ENCODE results near the gene LUC7L. TPM values are rescaled to one million over a fixed set of nuclear protein-coding genes. Genes with fewer than 3 reads are reported as not detected.
"Not testable (repeated sequence)": the region's sequence is repeated elsewhere in the genome, so short reads cannot be mapped to it uniquely, and the experiment has no call there.

Gene LUC7L
- total RNA-seq, 1 donor from 2014 or later = 55.5 TPM

GRCh38 chr16:228151-228851, 948 bp downstream of the LUC7L start:
- DNase-seq = peak; percentile 41

DNA sequence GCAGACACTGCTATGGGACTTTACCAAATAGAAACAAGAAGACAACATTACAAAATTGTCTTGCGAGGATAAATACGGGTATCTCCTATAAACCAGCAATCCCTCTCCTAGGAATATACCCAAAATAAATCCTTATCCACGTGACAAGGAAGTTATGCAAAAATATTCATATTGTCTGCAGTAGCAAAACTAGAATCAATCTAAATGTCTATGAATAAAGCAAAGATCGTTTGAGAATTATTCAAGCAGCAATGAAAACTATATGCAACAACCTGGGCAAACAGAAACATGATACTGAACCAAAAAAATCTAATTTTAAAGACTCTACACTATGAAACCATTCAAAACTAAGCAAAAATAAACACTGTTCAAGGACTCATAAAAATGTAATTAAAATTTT, 9.2 kb downstream of the LUC7L start:
- no peak for DNase-seq

- no peak for DNase-seq
Observed at GRCh38 chr16:212999-213398, 16.2 kb downstream of the LUC7L start.

GRCh38 chr16:211631-212180, 17.5 kb downstream of the LUC7L start:
- DNase-seq = not testable (repeated sequence)

DNA sequence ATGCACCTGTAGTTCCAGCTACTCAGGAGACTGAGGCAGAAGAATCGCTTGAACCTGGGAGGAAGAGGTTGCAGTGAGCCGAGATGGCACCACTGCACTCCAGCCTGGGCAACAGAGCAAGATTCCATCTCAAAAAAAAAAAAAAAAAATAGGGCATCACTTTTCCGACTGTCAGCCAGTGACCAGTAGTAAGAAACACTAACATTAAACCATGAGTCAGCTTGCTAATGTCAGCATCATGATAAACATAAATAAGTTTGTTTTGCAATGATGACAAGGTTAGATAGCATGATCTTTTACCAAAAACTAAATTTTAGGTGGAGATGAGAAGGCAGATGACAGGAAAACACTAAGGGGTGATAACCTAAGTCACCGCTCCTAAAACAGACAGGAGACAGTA, 19.9 kb downstream of the LUC7L start:
- DNase-seq = not testable (repeated sequence)

- DNase-seq = not testable (repeated sequence)
Observed at GRCh38 chr16:204046-204445, 25.2 kb downstream of the LUC7L start.

DNA sequence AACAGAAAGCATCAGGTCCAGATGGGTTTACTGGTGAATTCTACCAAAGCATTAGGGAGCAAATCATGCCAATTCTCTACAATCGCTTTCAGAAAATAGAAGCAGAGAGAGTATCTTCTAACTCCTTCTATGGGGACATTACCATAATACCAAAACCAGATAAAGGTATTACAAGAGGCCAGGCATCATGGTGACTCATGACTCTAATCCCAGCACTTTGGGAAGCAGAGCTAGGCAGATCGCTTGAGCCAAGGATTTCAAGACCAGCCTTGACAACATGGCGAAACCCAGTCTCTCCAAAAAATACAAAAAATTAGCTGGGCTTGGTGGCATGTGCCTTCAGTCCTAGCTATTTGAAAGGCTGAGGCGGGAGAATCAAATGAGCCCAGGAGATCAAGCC, 26.0 kb downstream of the LUC7L start:
- no peak for DNase-seq

DNA sequence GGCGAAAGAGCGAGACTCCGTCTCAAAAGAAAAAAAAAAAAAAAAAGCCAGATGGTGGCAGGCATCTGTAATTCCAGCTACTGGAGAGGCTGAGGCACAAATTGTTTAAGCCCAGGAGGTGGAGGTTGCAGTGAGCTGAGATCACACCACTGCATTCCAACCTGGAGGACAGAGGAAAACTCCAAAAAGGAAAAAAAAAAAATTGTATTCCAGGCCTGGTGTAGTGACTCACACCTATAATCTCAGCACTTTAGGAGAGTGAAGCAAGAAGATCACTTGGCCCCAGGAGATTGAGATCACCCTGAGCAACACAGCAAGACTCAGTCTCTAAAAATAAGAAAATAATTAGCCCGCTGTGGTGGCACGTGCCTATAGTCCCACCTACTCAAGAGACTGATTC, 28.9 kb downstream of the LUC7L start:
- no peak for DNase-seq

DNA sequence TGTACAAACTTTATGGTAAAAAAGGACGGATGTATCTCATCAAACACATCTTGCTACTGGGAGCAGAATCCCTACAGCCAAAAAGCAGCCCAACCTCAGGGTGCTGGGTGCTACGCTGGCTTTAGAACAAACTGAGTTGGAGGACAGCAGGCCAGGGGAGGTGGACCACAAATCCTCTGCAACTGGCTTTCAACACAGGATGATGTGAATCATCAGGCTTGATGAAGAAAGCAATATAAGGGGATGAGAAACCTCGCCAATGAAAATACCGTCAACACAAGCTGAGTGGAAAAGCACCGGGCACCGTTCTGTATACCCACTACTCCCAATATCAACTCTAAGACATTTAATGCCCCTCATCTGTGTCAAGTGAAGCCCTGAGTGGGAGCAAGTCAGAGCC, 34.7 kb downstream of the LUC7L start:
- no peak for DNase-seq

GRCh38 chr16:193441-193840, 35.8 kb downstream of the LUC7L start:
- DNase-seq = no peak

DNA sequence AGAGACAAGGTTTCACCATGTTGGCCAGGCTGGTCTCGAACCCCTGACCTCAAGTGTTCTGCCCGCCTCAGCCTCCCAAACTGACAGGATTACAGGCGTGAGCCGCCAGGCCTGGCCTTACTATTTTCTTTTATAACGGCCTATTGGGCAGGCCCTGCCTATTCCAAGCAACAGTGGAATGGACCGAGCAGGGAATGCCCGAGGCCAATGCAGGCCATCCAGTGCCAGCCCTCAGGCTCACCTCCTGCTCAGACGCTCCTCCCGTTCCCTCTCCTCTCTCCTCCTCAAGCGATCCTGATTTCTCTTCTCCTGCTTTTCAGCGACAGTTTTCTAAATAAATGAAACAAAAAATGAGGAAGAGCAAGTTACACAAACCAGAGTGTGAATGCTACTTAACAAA, 36.6 kb downstream of the LUC7L start:
- DNase-seq = no peak

GRCh38 chr16:191831-192230, 37.4 kb downstream of the LUC7L start:
- no peak for DNase-seq

GRCh38 chr16:189604-190186, 39.6 kb downstream of the LUC7L start:
- no peak for DNase-seq

DNA sequence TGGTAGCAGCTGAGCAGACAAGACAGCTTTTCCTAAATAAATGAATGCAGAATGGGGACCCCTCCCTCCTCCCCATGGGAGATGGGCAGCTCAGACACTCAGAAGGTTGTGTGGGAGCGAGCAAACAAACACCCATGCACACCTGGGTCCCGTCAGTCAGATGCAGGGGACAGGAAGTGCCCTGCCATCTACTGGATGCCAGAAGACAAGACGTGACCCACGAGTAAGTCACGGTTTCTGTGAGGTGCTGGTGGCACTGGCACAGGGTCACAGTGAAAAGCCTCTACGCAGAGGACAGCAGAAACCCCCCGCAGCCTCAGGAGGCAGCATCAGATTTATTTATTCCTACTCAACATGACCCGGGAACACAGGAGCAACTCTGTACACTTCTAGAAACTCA, 40.6 kb downstream of the LUC7L start:
- no peak for DNase-seq

- DNase-seq = no peak
Observed at GRCh38 chr16:187330-187729, 41.9 kb downstream of the LUC7L start.

DNA sequence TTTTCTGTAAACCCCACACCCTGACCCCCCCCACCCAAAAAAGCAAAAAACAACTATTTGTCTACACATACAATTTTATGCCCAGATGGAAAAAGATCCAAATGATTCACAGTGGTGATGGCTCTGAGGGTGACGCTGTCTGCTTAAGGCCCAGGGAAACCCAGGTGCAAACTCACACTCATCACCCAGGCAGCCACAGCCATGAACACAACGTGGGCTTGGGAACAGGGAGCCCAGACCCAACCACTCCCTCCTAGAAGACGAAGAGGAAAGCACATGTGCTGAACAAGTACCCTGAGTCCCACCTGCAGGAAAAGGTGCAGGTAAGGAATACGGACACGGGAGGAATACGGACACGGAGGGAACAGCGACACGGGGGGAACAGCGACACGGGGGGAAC, 43.6 kb downstream of the LUC7L start:
- no peak for DNase-seq

DNA sequence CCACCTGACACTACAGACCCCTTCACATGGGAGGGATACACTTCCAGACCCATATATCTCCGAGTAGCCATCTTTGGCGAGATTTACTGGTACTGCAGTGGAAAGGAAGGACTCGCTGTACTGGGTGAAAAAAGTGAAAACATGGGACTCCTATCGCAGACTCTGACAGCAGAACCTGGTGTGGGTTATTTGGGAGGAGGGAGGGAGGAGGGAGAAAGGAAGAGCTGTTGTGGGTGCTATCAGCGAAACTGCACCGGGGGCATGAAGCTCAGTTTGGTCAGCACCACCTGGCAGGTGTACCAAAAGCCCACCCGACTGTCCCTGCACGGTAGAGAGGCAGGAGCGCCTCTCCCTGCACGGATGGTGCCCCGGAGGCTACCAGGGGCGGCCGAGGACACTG, 44.0 kb downstream of the LUC7L start:
- no peak for DNase-seq

- DNase-seq = no peak
Observed at GRCh38 chr16:183005-183404, 46.2 kb downstream of the LUC7L start.

DNA sequence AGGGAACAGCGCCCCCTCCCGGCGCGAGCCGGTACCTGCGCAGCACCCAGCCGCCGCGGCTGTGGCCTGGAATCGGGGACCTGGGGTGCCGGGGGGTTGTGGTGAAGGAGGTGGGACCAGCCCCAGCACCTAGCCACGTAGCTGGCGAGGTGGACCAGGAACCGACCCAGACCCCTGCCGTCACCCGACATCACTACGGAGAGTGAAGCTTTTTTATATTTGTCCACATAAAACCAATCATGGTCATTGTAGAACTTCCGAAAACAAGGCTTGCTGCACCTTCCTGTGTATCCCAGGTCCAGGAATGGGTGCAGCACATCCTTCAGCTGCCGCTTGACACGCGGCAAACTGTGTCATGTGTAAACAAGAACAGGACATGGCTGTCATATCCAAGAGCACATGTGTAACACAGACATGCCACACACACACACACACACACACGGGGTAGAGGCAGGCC, 47.7 kb downstream of the LUC7L start:
- DNase-seq = peak; percentile 15

DNA sequence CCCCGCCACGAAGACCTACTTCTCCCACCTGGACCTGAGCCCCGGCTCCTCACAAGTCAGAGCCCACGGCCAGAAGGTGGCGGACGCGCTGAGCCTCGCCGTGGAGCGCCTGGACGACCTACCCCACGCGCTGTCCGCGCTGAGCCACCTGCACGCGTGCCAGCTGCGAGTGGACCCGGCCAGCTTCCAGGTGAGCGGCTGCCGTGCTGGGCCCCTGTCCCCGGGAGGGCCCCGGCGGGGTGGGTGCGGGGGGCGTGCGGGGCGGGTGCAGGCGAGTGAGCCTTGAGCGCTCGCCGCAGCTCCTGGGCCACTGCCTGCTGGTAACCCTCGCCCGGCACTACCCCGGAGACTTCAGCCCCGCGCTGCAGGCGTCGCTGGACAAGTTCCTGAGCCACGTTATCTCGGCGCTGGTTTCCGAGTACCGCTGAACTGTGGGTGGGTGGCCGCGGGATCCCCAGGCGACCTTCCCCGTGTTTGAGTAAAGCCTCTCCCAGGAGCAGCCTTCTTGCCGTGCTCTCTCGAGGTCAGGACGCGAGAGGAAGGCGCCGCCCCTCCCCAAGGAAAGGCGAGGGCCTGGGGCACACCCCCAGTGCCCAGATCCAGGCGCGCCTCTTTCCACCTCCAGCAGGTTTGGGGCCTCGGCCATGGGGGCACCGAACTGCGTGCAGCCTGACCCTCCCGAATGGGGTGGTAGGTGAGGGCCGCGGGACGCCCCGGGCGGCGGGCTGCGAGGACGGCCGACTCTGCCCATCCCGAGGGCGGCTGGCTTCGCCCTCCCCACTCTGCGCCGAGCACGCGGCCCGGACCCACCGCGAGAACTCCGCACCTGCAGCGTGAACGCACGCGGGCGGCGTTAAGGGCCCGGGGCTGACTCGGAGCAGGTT, 48.3 kb downstream of the LUC7L start:
- DNase-seq = peak; percentile 80

DNA sequence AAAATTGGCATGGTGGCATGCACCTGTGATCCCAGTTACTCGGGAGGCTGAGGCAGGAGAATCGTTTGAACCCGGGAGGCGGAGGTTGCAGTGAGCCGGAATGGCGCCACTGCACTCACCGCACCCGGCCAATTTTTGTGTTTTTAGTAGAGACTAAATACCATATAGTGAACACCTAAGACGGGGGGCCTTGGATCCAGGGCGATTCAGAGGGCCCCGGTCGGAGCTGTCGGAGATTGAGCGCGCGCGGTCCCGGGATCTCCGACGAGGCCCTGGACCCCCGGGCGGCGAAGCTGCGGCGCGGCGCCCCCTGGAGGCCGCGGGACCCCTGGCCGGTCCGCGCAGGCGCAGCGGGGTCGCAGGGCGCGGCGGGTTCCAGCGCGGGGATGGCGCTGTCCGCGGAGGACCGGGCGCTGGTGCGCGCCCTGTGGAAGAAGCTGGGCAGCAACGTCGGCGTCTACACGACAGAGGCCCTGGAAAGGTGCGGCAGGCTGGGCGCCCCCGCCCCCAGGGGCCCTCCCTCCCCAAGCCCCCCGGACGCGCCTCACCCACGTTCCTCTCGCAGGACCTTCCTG, 49.1 kb downstream of the LUC7L start, which contains the start of gene HBQ1:
TSS of gene HBQ1 (plus strand) at position 359 of the 575 bp plus-strand sequence. CDS start at position 387, 28 bp downstream.
- DNase-seq = peak; percentile 56

DNA sequence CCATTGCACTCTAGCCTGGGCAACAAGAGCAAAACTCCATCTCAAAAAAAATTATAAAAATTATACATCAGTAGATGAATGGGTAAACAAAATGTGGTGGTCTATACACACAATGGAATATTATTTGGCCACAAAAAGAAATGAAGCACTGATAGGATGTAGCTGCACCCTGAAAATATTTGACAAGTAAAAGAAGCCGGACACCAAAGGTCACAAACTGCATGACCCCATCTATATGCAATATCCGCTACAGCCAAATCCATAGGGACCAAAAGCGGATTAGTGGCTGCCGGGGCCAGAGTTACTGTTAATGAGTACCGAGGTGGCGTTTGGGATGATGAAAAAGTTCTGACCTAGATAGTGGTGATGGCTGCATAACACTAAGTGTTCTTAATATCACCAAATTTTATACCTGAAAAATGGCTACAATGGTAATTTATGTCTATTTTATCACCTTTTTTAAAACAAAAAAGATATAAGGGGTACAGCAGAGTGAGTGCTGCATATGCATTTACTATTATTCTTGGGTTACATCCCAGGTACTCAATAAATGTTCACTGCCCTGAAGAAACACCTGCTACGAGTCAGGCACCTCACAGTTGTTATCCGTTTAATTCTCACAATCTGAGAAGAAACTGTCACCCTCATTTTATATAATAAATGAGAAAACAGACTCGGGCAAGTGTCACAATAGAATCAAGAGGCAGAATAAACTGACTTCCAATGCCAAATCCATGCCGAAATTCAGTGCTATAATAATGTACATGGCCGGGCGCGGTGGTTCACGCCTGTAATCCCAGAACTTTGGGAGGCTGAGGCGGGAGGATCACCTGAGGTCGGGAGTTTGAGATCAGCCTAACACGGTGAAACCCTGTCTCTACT, 49.8 kb downstream of the LUC7L start:
- DNase-seq = no peak

Measured in dermis blood vessel endothelial cell (primary cell).